Large intestine (tissue), 3 donors: ENCODE results near the gene TRDN. TPM values are rescaled to one million over a fixed set of nuclear protein-coding genes. Genes with fewer than 3 reads are reported as not detected.

Experiments used
- DNase-seq, 2 donors: peaks; one replicate each; pipeline versions ENCODE4 v3.0.0 to v3.0.0-alpha.2; 2013
- H3K27ac ChIP-seq: one replicate; pipeline ENCODE4 v1.5.1; 2013; ENCODE audit warnings: low read length
- H3K27me3 ChIP-seq: 2 replicates; pipeline ENCODE4 v1.6.1; 2013; ENCODE audit warnings: low read length; ENCODE audit not compliant: control insufficient read depth, insufficient read depth
- H3K36me3 ChIP-seq: 2 replicates; pipeline ENCODE4 v1.6.1; 2013; ENCODE audit warnings: low read length; ENCODE audit not compliant: control insufficient read depth, insufficient read depth
- H3K4me1 ChIP-seq: one replicate; pipeline ENCODE4 v1.6.1; 2013; ENCODE audit warnings: low read length; ENCODE audit not compliant: control insufficient read depth, insufficient read depth
- H3K4me3 ChIP-seq: one replicate; pipeline ENCODE4 v1.5.1; 2013; ENCODE audit warnings: low read length
- H3K9me3 ChIP-seq: one replicate; pipeline ENCODE4 v1.6.1; 2013; ENCODE audit warnings: mild to moderate bottlenecking, low read depth, low read length, moderate library complexity; ENCODE audit not compliant: control insufficient read depth
- WGBS: methylation state at CpG from one replicate; pipeline ENCODE4 v1.1.5; 2013; ENCODE audit warnings: low lambda C conversion rate; ENCODE audit not compliant: insufficient coverage; 5-methylcytosine and 5-hydroxymethylcytosine counted together
- polyA plus RNA-seq: library from polyadenylated mRNA; unstranded; fragments of 120-200 nt; gene quantifications from one replicate; pipeline ENCODE4 v1.2.1, GENCODE V29; 2013

Gene TRDN
- polyA plus RNA-seq, 1 donor = 0.09 TPM

DNA sequence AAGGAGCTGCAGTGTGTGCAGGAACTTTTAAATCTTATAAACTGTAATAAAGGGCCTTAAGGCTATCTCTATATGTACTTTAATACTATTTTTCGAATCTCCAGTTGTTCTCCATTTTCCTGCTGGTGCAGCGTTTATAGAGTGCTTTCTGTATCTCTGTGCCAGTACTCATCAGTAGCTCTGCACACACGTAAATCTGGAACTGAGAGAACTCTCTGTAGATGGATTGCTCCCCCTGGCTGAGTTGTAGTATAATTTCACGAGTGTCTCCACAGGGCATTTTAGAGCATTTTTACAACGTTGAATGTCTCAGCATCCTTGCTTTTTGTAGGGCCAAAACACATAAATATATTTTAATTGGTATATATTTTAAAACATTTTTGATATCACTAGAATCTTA is 256.5 kb downstream of the TRDN start:
- 44% methylated on average over 2 of the region's 5 CpGs for WGBS
- no peak overlapping the region for H3K27ac ChIP-seq
- H3K27me3 ChIP-seq = no peaks in the 10 kb centered on the region
- H3K9me3 ChIP-seq = no peaks in the 10 kb centered on the region
- no peaks in the 10 kb centered on the region for H3K36me3 ChIP-seq
- no peak overlapping the region for H3K4me3 ChIP-seq
- H3K4me1 ChIP-seq = no peaks in the 10 kb centered on the region
- no peak for DNase-seq

DNA sequence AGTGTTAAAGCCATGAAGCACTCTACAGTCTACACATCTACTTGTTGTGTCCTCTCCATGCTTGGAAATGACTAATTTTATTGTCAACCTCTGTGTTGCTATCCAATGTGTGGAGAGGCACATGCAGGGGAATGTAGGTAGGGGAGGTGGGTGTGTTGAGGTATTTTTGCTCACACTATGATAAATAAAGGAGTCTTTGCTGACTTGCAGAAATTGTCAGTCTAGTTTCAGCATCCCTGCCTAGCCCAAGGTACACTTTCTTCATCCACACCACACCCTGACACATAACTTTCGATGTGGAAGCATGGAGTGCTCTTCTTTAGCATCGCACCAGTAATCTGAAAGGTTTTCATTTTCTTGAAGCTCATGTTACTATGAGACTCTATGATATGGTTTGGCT is 264.0 kb downstream of the TRDN start:
- H3K27me3 ChIP-seq = no peaks in the 10 kb centered on the region
- H3K4me3 ChIP-seq = no peak overlapping the region
- no peaks in the 10 kb centered on the region for H3K9me3 ChIP-seq
- no peaks in the 10 kb centered on the region for H3K4me1 ChIP-seq
- H3K36me3 ChIP-seq = no peaks in the 10 kb centered on the region
- WGBS = no CpG with 5 or more reads among the region's 2 CpGs
- H3K27ac ChIP-seq = no peak overlapping the region
- DNase-seq = no peak

DNA sequence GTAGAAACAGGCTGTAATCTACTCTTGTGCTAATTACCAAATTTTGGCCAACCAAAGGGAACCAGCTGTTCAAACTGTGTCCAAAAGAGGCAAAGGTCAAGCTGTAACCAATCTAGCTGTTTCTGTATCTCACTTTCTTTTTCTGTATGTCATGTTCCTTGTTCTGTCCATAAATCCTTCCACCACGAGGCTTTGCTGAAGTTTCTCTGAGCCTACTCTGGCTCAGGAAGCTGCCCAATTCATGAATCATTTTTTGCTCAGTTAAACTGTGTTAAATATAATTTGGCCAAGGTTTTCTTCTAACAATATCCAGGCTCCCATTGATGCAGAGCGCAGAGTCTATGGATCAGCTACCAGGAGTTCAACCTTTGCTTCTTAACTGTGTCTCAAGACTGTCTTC is 272.8 kb downstream of the TRDN start:
- DNase-seq = no peak
- no peak overlapping the region for H3K27ac ChIP-seq
- H3K27me3 ChIP-seq = no peaks in the 10 kb centered on the region
- H3K4me3 ChIP-seq = no peak overlapping the region
- H3K36me3 ChIP-seq = no peaks in the 10 kb centered on the region
- H3K9me3 ChIP-seq = no peaks in the 10 kb centered on the region
- H3K4me1 ChIP-seq = no peaks in the 10 kb centered on the region
- 80% methylated on average over 1 of the region's 2 CpGs for WGBS

DNA sequence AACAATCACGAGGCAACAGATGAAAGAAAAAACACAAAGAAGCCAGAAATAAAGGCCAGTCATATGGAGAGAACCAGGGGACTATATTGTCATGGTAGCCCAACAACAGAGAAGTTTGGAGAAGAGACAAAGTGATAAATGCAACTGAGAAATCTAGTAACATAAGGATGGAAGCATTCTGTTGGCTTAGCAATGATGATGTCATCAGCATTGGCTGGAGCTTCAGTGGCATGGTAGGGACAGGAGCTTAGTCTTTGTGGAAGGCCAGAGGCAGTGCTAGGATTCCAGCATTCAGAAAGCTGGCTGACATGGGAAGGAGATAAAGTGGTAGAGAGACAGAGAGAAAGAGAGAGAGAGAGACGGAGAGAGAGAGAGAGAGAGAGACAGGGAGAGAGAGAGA is 276.4 kb downstream of the TRDN start:
- H3K4me1 ChIP-seq = no peaks in the 10 kb centered on the region
- H3K27ac ChIP-seq = no peak overlapping the region
- 71% methylated on average over 2 of the region's 2 CpGs for WGBS
- no peaks in the 10 kb centered on the region for H3K36me3 ChIP-seq
- H3K27me3 ChIP-seq = no peaks in the 10 kb centered on the region
- H3K9me3 ChIP-seq = no peaks in the 10 kb centered on the region
- DNase-seq = no peak
- H3K4me3 ChIP-seq = no peak overlapping the region

DNA sequence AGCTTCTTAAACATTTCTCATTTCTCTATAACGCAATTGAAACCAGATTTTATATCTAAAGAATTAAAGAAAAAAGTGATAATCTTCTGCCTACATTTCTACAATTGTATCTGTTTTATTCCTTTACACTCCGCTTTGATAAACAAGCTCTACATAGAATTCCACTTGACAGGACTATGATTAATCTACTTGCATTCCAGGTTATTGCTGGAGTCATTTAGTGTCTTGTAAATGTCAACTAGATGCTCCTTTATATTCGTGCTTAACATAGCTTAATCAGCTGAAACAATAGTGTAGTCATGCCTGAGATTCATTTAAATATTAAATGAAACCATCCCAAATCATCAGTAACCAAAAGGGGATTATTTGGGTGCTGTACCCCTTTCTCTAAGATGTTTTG is 284.0 kb downstream of the TRDN start:
- DNase-seq = no peak
- H3K27me3 ChIP-seq = no peaks in the 10 kb centered on the region
- no peaks in the 10 kb centered on the region for H3K36me3 ChIP-seq
- no peak overlapping the region for H3K27ac ChIP-seq
- 71% methylated on average over 1 of the region's 3 CpGs for WGBS
- no peaks in the 10 kb centered on the region for H3K4me1 ChIP-seq
- H3K4me3 ChIP-seq = no peak overlapping the region
- H3K9me3 ChIP-seq = no peaks in the 10 kb centered on the region

DNA sequence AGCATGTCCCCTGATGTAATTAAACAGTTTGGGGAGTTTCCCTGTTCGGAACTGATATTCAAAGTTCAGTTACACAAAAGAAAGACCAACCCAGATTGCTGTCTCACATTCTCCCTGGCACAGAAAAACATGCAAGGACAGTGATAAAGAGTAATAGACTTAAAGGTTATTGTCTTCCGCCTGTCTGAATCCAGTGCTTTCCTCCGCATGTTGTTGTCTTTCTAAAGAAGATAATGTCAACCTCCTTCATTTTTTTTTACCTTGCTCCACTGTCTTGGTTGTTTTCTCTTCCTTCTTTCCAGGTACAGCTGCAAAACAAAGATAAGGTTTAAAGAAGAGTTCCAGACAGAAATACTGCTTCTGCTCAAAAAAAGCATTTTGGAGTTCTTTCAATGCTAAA is 284.5 kb downstream of the TRDN start:
- Histone ChIP-seq H3K27me3 (no peaks in the 10 kb centered on the region), H3K9me3 (no peaks in the 10 kb centered on the region), H3K36me3 (no peaks in the 10 kb centered on the region), H3K27ac (no peak overlapping the region), H3K4me3 (no peak overlapping the region), H3K4me1 (no peaks in the 10 kb centered on the region)
- DNase-seq = no peak
- WGBS = 46% methylated on average over 2 of the region's 3 CpGs

DNA sequence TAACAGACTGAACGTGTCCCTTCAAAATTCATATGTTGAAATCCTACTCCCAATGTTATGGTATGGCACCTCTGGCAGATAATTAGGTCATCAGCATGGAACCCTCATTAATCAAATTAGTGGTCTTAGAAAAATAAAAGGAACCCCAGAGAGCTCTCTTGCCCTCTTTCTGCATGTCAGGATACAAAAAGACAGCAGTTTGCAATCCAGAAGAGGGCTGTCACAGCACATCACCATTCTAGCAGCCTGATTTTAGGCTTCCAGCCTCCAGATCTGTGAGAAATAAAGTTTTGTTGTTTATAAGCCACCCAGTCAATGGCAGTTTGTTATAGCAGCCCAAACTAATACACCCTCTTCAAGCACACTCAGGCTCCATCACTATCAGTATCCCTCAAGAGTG is 292.9 kb downstream of the TRDN start:
- no CpG with 5 or more reads among the region's 1 CpG for WGBS
- no peak overlapping the region for H3K4me3 ChIP-seq
- H3K9me3 ChIP-seq = no peaks in the 10 kb centered on the region
- H3K4me1 ChIP-seq = no peaks in the 10 kb centered on the region
- H3K36me3 ChIP-seq = no peaks in the 10 kb centered on the region
- H3K27ac ChIP-seq = no peak overlapping the region
- no peak for DNase-seq
- no peaks in the 10 kb centered on the region for H3K27me3 ChIP-seq

DNA sequence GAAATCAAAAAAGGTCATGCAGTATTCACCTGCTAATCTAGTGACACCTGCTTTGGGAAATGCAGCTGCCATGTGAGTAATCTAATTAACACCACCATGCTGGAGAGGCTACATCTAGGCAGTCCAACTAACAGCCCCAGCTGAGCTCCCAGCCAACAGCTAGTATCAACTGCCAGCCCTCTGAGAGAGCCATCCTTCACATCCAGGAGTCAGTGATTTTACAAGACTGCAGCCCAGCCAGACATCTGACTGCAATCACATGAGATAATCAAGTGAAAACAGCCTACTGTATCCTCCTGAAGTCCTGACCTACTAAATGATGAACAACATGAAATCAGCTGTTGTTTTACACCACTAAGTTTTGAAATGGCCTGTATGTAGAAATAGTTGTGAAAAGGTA is 298.4 kb downstream of the TRDN start:
- Histone ChIP-seq H3K9me3 (no peaks in the 10 kb centered on the region), H3K36me3 (no peaks in the 10 kb centered on the region), H3K4me1 (no peaks in the 10 kb centered on the region), H3K27me3 (no peaks in the 10 kb centered on the region), H3K27ac (no peak overlapping the region), H3K4me3 (no peak overlapping the region)
- DNase-seq = no peak

DNA sequence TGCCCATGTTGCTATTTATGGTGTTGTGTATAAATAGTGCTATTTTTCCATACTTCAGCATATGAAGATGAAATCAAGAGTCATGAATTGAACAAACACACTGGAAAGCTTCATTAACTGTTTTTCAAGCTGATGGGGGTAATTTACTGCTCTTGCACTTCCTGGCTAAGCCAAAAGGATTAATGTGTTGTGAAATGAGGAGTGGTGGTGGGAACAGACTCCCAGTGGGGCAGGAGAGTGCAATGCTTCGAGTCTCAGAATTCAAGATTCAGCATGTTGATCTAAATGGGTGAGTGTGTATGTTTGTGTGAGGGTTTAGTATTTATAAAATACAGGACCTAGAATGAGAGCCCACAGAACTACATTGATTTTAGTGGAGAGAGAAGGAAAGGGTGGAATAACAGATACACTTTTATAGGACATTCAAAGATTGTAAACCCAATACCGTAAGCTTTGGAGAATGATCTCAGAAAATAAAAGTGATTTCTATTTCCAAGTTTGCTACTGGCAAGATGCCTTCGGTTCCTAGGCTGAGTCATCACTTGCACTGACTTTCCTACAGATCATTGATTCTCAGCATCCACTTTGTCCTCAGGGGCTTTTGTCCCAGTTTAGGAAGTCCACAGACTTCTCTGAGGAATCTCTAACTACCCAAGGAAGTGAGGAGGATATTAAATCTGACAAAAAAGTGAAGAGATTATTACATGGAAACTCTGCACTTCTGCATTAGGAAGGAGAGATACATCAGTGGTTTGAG is 303.6 kb downstream of the TRDN start:
- Histone ChIP-seq H3K27ac (no peak overlapping the region), H3K4me1 (no peaks in the 10 kb centered on the region), H3K9me3 (no peaks in the 10 kb centered on the region), H3K36me3 (no peaks in the 10 kb centered on the region), H3K4me3 (no peak overlapping the region), H3K27me3 (no peaks in the 10 kb centered on the region)
- WGBS = no CpG with 5 or more reads among the region's 3 CpGs
- DNase-seq = no peak

DNA sequence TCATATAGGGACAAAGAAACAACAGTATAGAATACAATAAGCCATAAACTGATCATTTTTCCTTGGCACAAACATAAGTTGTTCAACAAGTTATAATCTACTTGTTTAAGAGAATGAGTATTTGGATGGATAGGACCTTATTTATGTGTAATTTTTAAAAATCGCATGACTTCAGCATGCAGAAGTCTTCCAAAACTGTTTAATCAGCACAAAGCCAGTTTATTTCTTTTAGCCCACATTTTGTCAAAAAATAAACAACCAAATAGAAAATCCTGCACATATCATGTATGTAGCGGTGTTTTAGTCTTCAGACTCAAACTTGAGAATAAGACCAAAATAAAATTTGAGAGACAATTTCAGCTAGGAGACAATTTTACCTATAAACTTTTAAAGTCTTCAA is 304.7 kb downstream of the TRDN start:
- 80% methylated on average over 1 of the region's 2 CpGs for WGBS

DNA sequence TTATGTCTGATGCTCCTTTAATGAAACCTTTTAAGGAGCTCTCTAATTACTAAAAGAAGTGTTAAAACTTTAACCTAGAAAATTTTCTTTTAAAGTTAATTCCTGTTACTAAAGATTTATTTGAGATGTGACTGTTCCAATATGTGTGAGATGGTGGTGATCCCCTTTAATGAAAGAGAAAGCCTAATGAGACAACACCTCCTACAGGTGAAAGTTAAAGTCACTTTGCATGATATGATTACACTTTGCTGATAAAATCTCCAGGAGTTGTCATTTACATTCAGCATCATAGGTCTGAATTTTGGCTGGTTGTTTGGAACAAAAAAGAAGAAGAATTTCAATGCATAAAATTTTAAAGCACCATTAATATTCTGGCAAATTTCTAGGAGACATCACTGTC is 307.4 kb downstream of the TRDN start:
- no peak for DNase-seq
- no peaks in the 10 kb centered on the region for H3K36me3 ChIP-seq
- no peak overlapping the region for H3K27ac ChIP-seq
- no peaks in the 10 kb centered on the region for H3K27me3 ChIP-seq
- no peaks in the 10 kb centered on the region for H3K9me3 ChIP-seq
- no peak overlapping the region for H3K4me3 ChIP-seq
- H3K4me1 ChIP-seq = no peaks in the 10 kb centered on the region

More for the DNA sequence above, 304.7 kb downstream of the TRDN start:
- Histone ChIP-seq H3K9me3 (no peaks in the 10 kb centered on the region), H3K4me3 (no peak overlapping the region), H3K36me3 (no peaks in the 10 kb centered on the region), H3K27me3 (no peaks in the 10 kb centered on the region), H3K27ac (no peak overlapping the region), H3K4me1 (no peaks in the 10 kb centered on the region)
- no peak for DNase-seq
